ENCODE measurements around the gene IFITM2.

IFITM2 gene

GRCh38 chr11:356610-357009 lies 49.0 kb downstream of the IFITM2 start:
- CTCF ChIA-PET, result interaction anchor here (2.2 kb wide), 1 partner anchor 106 kb away, joined by 9 read pairs; no protein-coding TSS in a partner anchor
- POLR2A ChIA-PET, result interaction anchor here (1.3 to 1.6 kb wide), 2 partner anchors 12 to 50 kb away, joined by 3 to 10 read pairs; partner anchors contain the start of gene IFITM2

GRCh38 chr11:357582-357981 lies 50.0 kb downstream of the IFITM2 start:
- no peak for TF ChIP-seq BHLHE40 (IDR thresholded peaks at IDR 0.05; ENCODE audit: borderline replicate concordance)
- TF ChIP-seq ELF4 (IDR thresholded peaks at IDR 0.05), result no peak
- no peak for TF ChIP-seq FOXK2 (IDR thresholded peaks at IDR 0.05)
- no peak for TF ChIP-seq PKNOX1 (IDR thresholded peaks at IDR 0.05)
- TF ChIP-seq SUZ12 (IDR thresholded peaks at IDR 0.05), result no peak
- no peak for TF ChIP-seq TARDBP (IDR thresholded peaks at IDR 0.05)
- no peak for TF ChIP-seq HDGF (IDR thresholded peaks at IDR 0.05; ENCODE audit: borderline replicate concordance)
- no peak for TF ChIP-seq ZNF384 (IDR thresholded peaks at IDR 0.05)
- TF ChIP-seq CTBP1 (IDR thresholded peaks at IDR 0.05; ENCODE audit: borderline replicate concordance), result no peak
- no peak for TF ChIP-seq FOXA1 (IDR thresholded peaks at IDR 0.05)
- no peak for TF ChIP-seq L3MBTL2 (conservative IDR thresholded peaks at IDR 0.05)
- no peak for TF ChIP-seq SP1 (IDR thresholded peaks at IDR 0.05)
- TF ChIP-seq NFRKB (IDR thresholded peaks at IDR 0.05), result no peak
- TF ChIP-seq FOXM1 (IDR thresholded peaks at IDR 0.05; ENCODE audit: borderline replicate concordance), result no peak

More at GRCh38 chr11:356610-357009, 49.0 kb downstream of the IFITM2 start:
- DNase-seq (ENCODE audit: extremely low spot score), result no peak
- no peak for TF ChIP-seq SUZ12 (IDR thresholded peaks at IDR 0.05)
- TF ChIP-seq NFRKB (IDR thresholded peaks at IDR 0.05), result no peak

GRCh38 chr11:358129-358800 lies 50.6 kb downstream of the IFITM2 start:
- TF ChIP-seq ELF4 (IDR thresholded peaks at IDR 0.05), result no peak
- TF ChIP-seq PKNOX1 (IDR thresholded peaks at IDR 0.05), result no peak
- TF ChIP-seq FOXA1 (IDR thresholded peaks at IDR 0.05), result no peak
- no peak for TF ChIP-seq SUZ12 (IDR thresholded peaks at IDR 0.05)
- TF ChIP-seq NFRKB (IDR thresholded peaks at IDR 0.05), result no peak
- TF ChIP-seq SP1 (IDR thresholded peaks at IDR 0.05), result no peak
- TF ChIP-seq TARDBP (IDR thresholded peaks at IDR 0.05), result no peak
- TF ChIP-seq L3MBTL2 (conservative IDR thresholded peaks at IDR 0.05), result no peak
- TF ChIP-seq FOXM1 (IDR thresholded peaks at IDR 0.05; ENCODE audit: borderline replicate concordance), result no peak
- TF ChIP-seq CTBP1 (IDR thresholded peaks at IDR 0.05; ENCODE audit: borderline replicate concordance), result no peak
- POLR2A ChIA-PET, result interaction anchor here (0.6 to 1.6 kb wide), 2 partner anchors 10 to 97 kb away, joined by 3 to 4 read pairs; no protein-coding TSS in a partner anchor
- CTCF ChIA-PET, result no interaction called here
- no peak for DNase-seq (ENCODE audit: extremely low spot score)

More at GRCh38 chr11:357582-357981, 50.0 kb downstream of the IFITM2 start:
- ChIA-PET CTCF (no interaction called here), POLR2A (no interaction called here)
- DNase-seq (ENCODE audit: extremely low spot score), result no peak

All from HEK293T (cell line).